Smooth muscle cell (in vitro differentiated cells): ENCODE data around the gene DOK7. TPM values are rescaled to one million over a fixed set of nuclear protein-coding genes. Genes with fewer than 3 reads are reported as not detected.

Experiments
- DNase-seq: peaks from one replicate; lab custom pipeline; 2025; ENCODE audit not compliant: unreplicated experiment; lab: John Stamatoyannopoulos, UW
- H2AFZ ChIP-seq: fragments of 200-600 bp; sonication (generic); 2 replicates; pipeline ENCODE4 v1.6.0; 2016; ENCODE audit warnings: antibody characterized with exemption, low read depth, mild to moderate bottlenecking
- H3F3A ChIP-seq: fragments of 200-600 bp; sonication (generic); 2 replicates; pipeline ENCODE4 v1.6.0; 2017; ENCODE audit warnings: antibody characterized with exemption, low read depth
- H3K27ac ChIP-seq: fragments of 200-600 bp; sonication (generic); 2 replicates; pipeline ENCODE4 v1.5.1; 2016; ENCODE audit warnings: low read depth, mild to moderate bottlenecking
- H3K27me3 ChIP-seq: fragments of 200-600 bp; sonication (generic); 2 replicates; pipeline ENCODE4 v1.6.1; 2016; ENCODE audit warnings: low read depth, mild to moderate bottlenecking
- H3K36me3 ChIP-seq: fragments of 200-600 bp; sonication (generic); 2 replicates; pipeline ENCODE4 v1.5.1; 2016; ENCODE audit warnings: low read depth
- H3K4me1 ChIP-seq: fragments of 200-600 bp; sonication (generic); 2 replicates; pipeline ENCODE4 v1.5.1; 2016; ENCODE audit warnings: low read depth
- H3K4me2 ChIP-seq: fragments of 200-600 bp; sonication (generic); 2 replicates; pipeline ENCODE4 v1.6.0; 2016; ENCODE audit warnings: mild to moderate bottlenecking
- H3K4me3 ChIP-seq: fragments of 200-600 bp; sonication (generic); 2 replicates; pipeline ENCODE4 v1.5.1; 2016; ENCODE audit warnings: mild to moderate bottlenecking
- H3K79me2 ChIP-seq: fragments of 200-600 bp; sonication (generic); 2 replicates; pipeline ENCODE4 v1.6.0; 2016; ENCODE audit warnings: low read depth, mild to moderate bottlenecking
- H3K9ac ChIP-seq: fragments of 200-600 bp; sonication (generic); 2 replicates; pipeline ENCODE4 v1.6.0; 2016; ENCODE audit warnings: low read depth
- H3K9me3 ChIP-seq: fragments of 200-600 bp; sonication (generic); replicated peaks from 2 replicates; pipeline ENCODE4 v1.5.1; 2016; ENCODE audit warnings: low read depth
- H4K20me1 ChIP-seq: fragments of 200-600 bp; sonication (generic); 2 replicates; pipeline ENCODE4 v1.6.0; 2016; ENCODE audit warnings: low read depth
- WGBS: methylation state at CpG from one replicate; pipeline ENCODE4 v1.1.7; 2016; ENCODE audit warnings: low lambda C conversion rate; 5-methylcytosine and 5-hydroxymethylcytosine counted together
- polyA plus RNA-seq: library from polyadenylated mRNA; unstranded; fragments of >200 nt; fragmentation: Nextera tagmentation; extraction: Ambion mirVana; gene quantifications from 2 replicates; pipeline ENCODE4 v1.2.1, GENCODE V29; 2016
- total RNA-seq: library from RNA; depleted of rRNA; stranded (reverse); fragments of >200 nt; gene quantifications from 2 replicates; pipeline ENCODE4 v1.2.3, GENCODE V29; 2014
- TF ChIP-seq, protein P1 (sequence below): fragments of 200-600 bp; sonication (generic); IDR thresholded peaks from 2 replicates; pipeline ENCODE4 v1.5.1; 2017; ENCODE audit warnings: borderline replicate concordance, mild to moderate bottlenecking, antibody characterized with exemption; ENCODE audit not compliant: insufficient read depth, poor library complexity, severe bottlenecking

The DOK7 gene
- total and polyA plus RNA-seq, 2 experiments from 2014 or later = not detected

GRCh38 chr4:3461515-3462291, 1.4 kb upstream of the DOK7 start:
- TF ChIP-seq, protein P1, sequence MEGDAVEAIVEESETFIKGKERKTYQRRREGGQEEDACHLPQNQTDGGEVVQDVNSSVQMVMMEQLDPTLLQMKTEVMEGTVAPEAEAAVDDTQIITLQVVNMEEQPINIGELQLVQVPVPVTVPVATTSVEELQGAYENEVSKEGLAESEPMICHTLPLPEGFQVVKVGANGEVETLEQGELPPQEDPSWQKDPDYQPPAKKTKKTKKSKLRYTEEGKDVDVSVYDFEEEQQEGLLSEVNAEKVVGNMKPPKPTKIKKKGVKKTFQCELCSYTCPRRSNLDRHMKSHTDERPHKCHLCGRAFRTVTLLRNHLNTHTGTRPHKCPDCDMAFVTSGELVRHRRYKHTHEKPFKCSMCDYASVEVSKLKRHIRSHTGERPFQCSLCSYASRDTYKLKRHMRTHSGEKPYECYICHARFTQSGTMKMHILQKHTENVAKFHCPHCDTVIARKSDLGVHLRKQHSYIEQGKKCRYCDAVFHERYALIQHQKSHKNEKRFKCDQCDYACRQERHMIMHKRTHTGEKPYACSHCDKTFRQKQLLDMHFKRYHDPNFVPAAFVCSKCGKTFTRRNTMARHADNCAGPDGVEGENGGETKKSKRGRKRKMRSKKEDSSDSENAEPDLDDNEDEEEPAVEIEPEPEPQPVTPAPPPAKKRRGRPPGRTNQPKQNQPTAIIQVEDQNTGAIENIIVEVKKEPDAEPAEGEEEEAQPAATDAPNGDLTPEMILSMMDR = no peak
- DNase-seq = no peak

GRCh38 chr4:3462321-3462789, 751 bp upstream of the DOK7 start:
- no peaks in the 10 kb centered on the region for H4K20me1 ChIP-seq
- 82% methylated on average over 6 of the region's 10 CpGs for WGBS
- H2AFZ ChIP-seq = no peak overlapping the region
- peaks cover 31% of the 10 kb centered on the region for H3K27me3 ChIP-seq
- no peak overlapping the region for H3K4me3 ChIP-seq
- no peaks in the 10 kb centered on the region for H3K4me1 ChIP-seq
- H3F3A ChIP-seq = no peaks in the 10 kb centered on the region
- no peaks in the 10 kb centered on the region for H3K9me3 ChIP-seq
- H3K36me3 ChIP-seq = no peaks in the 10 kb centered on the region
- DNase-seq = no peak
- TF ChIP-seq, protein P1 = no peak
- no peak overlapping the region for H3K27ac ChIP-seq
- no peak overlapping the region for H3K9ac ChIP-seq
- no peaks in the 10 kb centered on the region for H3K79me2 ChIP-seq
- no peak overlapping the region for H3K4me2 ChIP-seq

More at GRCh38 chr4:3461515-3462291, 1.4 kb upstream of the DOK7 start:
- H3K9ac ChIP-seq = no peak overlapping the region
- no peak overlapping the region for H3K27ac ChIP-seq
- peaks cover 31% of the 10 kb centered on the region for H3K27me3 ChIP-seq
- no peak overlapping the region for H2AFZ ChIP-seq
- no peak overlapping the region for H3K4me3 ChIP-seq
- no peaks in the 10 kb centered on the region for H3F3A ChIP-seq
- H3K9me3 ChIP-seq = no peaks in the 10 kb centered on the region
- 92% methylated on average over 19 of the region's 25 CpGs for WGBS
- H3K4me1 ChIP-seq = no peaks in the 10 kb centered on the region
- H3K4me2 ChIP-seq = no peak overlapping the region
- H3K79me2 ChIP-seq = no peaks in the 10 kb centered on the region
- H4K20me1 ChIP-seq = no peaks in the 10 kb centered on the region
- H3K36me3 ChIP-seq = no peaks in the 10 kb centered on the region

GRCh38 chr4:3463556-3464348, 646 bp downstream of the DOK7 start:
- no peak for DNase-seq
- H3K9me3 ChIP-seq = no peaks in the 10 kb centered on the region
- peak overlapping the region; percentile 41 for H3K4me3 ChIP-seq
- peak overlapping the region; percentile 92 for H3K4me2 ChIP-seq
- no peak overlapping the region for H2AFZ ChIP-seq
- no peak overlapping the region for H3K27ac ChIP-seq
- H3F3A ChIP-seq = no peaks in the 10 kb centered on the region
- H3K9ac ChIP-seq = no peak overlapping the region
- H3K27me3 ChIP-seq = peaks cover 31% of the 10 kb centered on the region
- H3K79me2 ChIP-seq = no peaks in the 10 kb centered on the region
- WGBS = 69% methylated on average over 38 of the region's 43 CpGs
- TF ChIP-seq, protein P1 = no peak
- no peaks in the 10 kb centered on the region for H3K4me1 ChIP-seq
- H4K20me1 ChIP-seq = no peaks in the 10 kb centered on the region
- no peaks in the 10 kb centered on the region for H3K36me3 ChIP-seq
